Activated CD8-positive, alpha-beta T cell treated with anti-CD3 and anti-CD28 coated beads for 36 hours (primary cell): ENCODE measurements around the gene OR1I1. TPM values are rescaled to one million over a fixed set of nuclear protein-coding genes. Genes with fewer than 3 reads are reported as not detected.

Experiments
- ATAC-seq: fragments of 200-7000 bp; cut with Tn5 transposase; one replicate; pipeline ENCODE4 v1.10.0; 2021; ENCODE audit warnings: mild to moderate bottlenecking, moderate library complexity
- CTCF ChIA-PET: fragments of 350-600 bp; sonication (Branson Sonifier 250); formaldehyde crosslinking; loops from one replicate; lab custom pipeline; 2021; ENCODE audit warnings: antibody characterized with exemption; lab: Charles Lee
- POLR2A ChIA-PET: fragments of 350-600 bp; sonication (Branson Sonifier 250); formaldehyde crosslinking; loops from one replicate; lab custom pipeline; 2021; ENCODE audit warnings: antibody characterized with exemption; lab: Charles Lee
- DNase-seq: peaks from one replicate; pipeline ENCODE4 v3.0.0-alpha.2; 2020
- H3K27ac Mint-ChIP-seq: one replicate; pipeline ENCODE4 v1.8.0; 2021; ENCODE audit warnings: mild to moderate bottlenecking, mixed read lengths
- H3K27me3 Mint-ChIP-seq: one replicate; pipeline ENCODE4 v1.8.0; 2021; ENCODE audit warnings: mixed read lengths
- H3K36me3 Mint-ChIP-seq: one replicate; pipeline ENCODE4 v1.8.0; 2021; ENCODE audit warnings: low read depth, mixed read lengths
- H3K4me1 Mint-ChIP-seq: one replicate; pipeline ENCODE4 v1.8.0; 2021; ENCODE audit warnings: low read depth, mixed read lengths
- H3K4me3 Mint-ChIP-seq: one replicate; pipeline ENCODE4 v1.8.0; 2021; ENCODE audit warnings: mild to moderate bottlenecking, moderate library complexity, mixed read lengths
- H3K9me3 Mint-ChIP-seq: one replicate; pipeline ENCODE4 v1.8.0; 2021; ENCODE audit warnings: mixed read lengths
- intact Hi-C: fragments of 100-400 bp; cut with micrococcal nuclease; formaldehyde crosslinking; loops from one replicate; pipeline ENCODE4 v1.10.0; 2022
- total RNA-seq, 2 experiments: library from RNA; stranded (reverse); gene quantifications; one replicate each; pipeline ENCODE4 v1.2.3, GENCODE V29; 2021
- TF ChIP-seq, protein P1 (sequence below): fragments of 200-600 bp; IDR thresholded peaks from one replicate; pipeline ENCODE4 v1.8.0; 2022; ENCODE audit warnings: antibody characterized with exemption, mild to moderate bottlenecking

OR1I1 gene
- total RNA-seq, 2 experiments from 2014 or later, result not detected

DNA sequence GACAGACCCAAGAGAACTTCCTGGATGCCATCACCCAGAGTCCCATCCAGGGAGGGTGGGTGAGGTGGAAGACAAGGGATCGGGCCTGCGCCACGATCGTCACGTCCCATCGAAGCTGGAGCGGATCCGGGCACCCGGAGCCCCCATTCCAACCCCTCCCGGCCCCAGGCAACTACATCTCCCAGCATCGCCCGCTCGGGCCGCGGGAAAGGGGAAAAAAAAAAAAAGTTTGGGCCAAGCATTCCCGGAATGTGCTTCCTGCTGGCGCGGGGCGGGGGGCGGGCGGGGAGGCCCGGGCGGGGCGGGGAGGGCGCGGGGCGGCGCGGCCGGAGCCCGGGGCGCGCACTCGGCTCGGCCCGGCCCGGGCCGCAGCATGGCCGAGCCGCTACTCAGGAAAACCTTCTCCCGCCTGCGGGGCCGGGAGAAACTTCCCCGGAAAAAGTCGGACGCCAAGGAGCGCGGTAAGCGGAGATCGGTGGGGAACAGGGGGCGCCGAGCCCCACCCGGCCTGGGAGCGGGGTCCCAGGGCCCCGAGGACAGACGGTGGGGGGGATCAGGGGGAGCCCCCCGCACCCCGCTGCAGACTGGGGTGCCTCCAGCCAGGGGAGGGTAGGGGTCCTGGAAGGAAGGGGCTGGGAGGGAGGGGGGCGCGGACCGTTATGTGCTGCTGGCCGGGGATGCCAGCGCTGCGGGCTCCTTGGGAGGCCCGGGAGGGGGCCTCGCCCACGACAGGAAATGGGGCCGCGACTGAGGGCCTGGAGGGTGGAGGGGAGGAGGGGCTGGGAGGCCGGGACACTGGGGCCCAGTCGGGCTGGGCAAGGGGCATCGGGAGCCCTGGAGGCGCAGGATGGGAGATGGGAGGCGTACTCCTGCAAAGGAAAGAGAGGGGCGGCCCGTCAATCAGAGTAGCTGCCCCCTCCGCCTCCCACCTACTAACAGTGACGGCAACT is 25.3 kb downstream of the OR1I1 start, which contains the start of gene SYDE1:
TSS of gene SYDE1 (plus strand) at position 341 of the 950 bp plus-strand sequence. CDS start at position 374, 33 bp downstream.
- CTCF ChIA-PET, result interaction anchor here (1.0 to 2.3 kb wide), 4 partner anchors 15 to 73 kb away, joined by 3 to 11 read pairs (median 5); no protein-coding TSS in a partner anchor
- Mint-ChIP-seq H3K9me3 (peaks cover 21% of the 10 kb centered on the region), H3K4me3 (peak within 1 kb of the TSS; percentile 60), H3K4me1 (peaks cover 13% of the 10 kb centered on the region), H3K36me3 (peaks cover 3% of the 10 kb centered on the region), H3K27me3 (peaks cover 8% of the 10 kb centered on the region), H3K27ac (peak within 1 kb of the TSS; percentile 51)
- DNase-seq (peak; percentile 71), ATAC-seq (peak; percentile 89)
- TF ChIP-seq, protein P1, sequence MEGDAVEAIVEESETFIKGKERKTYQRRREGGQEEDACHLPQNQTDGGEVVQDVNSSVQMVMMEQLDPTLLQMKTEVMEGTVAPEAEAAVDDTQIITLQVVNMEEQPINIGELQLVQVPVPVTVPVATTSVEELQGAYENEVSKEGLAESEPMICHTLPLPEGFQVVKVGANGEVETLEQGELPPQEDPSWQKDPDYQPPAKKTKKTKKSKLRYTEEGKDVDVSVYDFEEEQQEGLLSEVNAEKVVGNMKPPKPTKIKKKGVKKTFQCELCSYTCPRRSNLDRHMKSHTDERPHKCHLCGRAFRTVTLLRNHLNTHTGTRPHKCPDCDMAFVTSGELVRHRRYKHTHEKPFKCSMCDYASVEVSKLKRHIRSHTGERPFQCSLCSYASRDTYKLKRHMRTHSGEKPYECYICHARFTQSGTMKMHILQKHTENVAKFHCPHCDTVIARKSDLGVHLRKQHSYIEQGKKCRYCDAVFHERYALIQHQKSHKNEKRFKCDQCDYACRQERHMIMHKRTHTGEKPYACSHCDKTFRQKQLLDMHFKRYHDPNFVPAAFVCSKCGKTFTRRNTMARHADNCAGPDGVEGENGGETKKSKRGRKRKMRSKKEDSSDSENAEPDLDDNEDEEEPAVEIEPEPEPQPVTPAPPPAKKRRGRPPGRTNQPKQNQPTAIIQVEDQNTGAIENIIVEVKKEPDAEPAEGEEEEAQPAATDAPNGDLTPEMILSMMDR, result no peak
- POLR2A ChIA-PET, result interaction anchor here (0.7 to 0.9 kb wide), 3 partner anchors 9 to 571 kb away, joined by 3 to 5 read pairs (median 3); no protein-coding TSS in a partner anchor
- intact Hi-C loops, result no loop called here

DNA sequence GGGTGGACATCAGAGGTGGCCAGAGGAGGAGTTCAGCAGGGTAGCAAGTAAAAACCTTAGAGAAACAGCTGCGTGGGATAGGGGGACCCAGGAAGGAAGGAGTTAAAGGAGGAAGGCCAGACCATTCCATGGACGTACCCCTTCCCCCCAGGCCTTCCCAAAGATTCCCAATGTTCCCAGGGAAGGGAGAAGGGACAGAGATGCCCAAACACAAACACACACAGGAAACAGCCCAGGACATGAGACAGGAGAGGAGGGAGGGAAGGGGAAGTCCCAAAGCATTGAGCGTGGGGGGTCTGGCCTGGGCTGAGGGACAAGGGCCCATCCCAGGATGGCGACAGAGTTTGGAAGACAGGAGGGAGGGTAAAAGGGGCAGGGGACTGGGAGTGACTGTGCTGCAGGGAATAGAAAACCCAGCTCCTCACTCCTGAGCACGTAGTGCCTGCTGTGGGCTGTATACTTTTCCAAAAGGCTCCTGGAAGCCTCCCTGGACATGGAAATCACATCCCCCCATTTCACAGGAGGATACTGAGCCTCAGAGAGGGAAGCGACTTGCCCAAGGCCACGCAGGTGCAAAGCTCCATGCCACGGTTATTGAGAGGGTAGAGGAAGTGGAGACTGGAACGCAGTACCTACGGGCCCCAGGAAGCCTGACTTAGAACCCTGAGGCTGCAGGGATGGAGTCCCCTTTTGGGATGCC is 26.3 kb downstream of the OR1I1 start:
- Mint-ChIP-seq H3K27me3 (peaks cover 8% of the 10 kb centered on the region), H3K4me1 (peaks cover 13% of the 10 kb centered on the region), H3K4me3 (peak overlapping the region; percentile 58), H3K27ac (peak overlapping the region; percentile 3), H3K9me3 (peaks cover 17% of the 10 kb centered on the region), H3K36me3 (peaks cover 4% of the 10 kb centered on the region)
- ATAC-seq (no peak), DNase-seq (no peak)
- POLR2A ChIA-PET, result interaction anchor here (0.9 to 1.8 kb wide), 2 partner anchors 10 to 17 kb away, joined by 5 to 6 read pairs; no protein-coding TSS in a partner anchor
- intact Hi-C loops, result no loop called here
- CTCF ChIA-PET, result interaction anchor here (2.3 to 2.5 kb wide), 2 partner anchors 8 to 16 kb away, joined by 6 to 11 read pairs; no protein-coding TSS in a partner anchor
- TF ChIP-seq, protein P1, result no peak

DNA sequence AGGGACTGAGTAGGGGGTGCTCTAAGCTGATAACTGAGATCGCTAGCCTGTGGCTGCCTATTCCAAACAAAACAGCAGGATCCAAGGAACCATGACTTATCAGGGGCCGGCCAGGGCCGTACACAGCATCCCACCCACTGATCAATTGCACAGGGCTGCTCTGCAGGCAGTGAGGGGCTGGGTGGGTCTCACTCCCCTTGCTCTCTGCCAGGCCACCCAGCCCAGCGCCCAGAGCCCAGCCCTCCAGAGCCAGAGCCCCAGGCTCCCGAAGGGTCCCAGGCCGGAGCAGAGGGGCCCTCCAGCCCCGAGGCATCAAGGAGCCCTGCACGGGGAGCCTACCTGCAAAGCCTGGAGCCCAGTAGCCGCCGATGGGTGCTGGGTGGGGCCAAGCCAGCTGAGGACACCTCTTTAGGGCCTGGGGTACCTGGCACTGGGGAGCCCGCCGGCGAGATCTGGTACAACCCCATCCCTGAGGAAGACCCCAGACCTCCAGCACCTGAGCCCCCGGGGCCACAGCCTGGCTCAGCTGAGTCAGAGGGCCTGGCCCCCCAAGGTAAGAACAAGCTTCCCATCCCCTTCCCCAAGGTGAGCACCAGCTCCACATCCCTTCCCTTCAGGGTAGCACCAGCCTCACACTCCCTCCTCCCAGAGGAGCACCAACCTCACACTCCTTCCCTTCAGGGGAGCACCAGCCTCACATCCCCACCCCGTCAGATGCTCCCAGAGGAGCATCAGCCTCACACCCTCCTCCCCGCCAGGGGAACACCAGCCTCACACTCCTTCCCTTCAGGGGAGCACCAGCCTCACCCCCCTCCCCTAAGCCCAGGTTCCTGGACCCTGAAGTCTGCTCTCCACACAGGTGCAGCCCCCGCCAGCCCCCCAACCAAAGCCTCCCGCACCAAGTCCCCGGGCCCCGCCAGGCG is 27.1 kb downstream of the OR1I1 start:
- Mint-ChIP-seq H3K4me1 (peaks cover 13% of the 10 kb centered on the region), H3K9me3 (peaks cover 12% of the 10 kb centered on the region), H3K27me3 (peaks cover 8% of the 10 kb centered on the region), H3K27ac (no peak overlapping the region), H3K4me3 (no peak overlapping the region), H3K36me3 (peaks cover 4% of the 10 kb centered on the region)
- intact Hi-C loops, result no loop called here
- no peak for DNase-seq
- no peak for ATAC-seq
- POLR2A ChIA-PET, result interaction anchor here (0.8 to 1.8 kb wide), 2 partner anchors 9 to 15 kb away, joined by 3 to 6 read pairs; no protein-coding TSS in a partner anchor
- TF ChIP-seq, protein P1, result no peak
- CTCF ChIA-PET, result interaction anchor here (2.2 to 2.5 kb wide), 3 partner anchors 9 to 17 kb away, joined by 6 to 11 read pairs (median 8); no protein-coding TSS in a partner anchor

DNA sequence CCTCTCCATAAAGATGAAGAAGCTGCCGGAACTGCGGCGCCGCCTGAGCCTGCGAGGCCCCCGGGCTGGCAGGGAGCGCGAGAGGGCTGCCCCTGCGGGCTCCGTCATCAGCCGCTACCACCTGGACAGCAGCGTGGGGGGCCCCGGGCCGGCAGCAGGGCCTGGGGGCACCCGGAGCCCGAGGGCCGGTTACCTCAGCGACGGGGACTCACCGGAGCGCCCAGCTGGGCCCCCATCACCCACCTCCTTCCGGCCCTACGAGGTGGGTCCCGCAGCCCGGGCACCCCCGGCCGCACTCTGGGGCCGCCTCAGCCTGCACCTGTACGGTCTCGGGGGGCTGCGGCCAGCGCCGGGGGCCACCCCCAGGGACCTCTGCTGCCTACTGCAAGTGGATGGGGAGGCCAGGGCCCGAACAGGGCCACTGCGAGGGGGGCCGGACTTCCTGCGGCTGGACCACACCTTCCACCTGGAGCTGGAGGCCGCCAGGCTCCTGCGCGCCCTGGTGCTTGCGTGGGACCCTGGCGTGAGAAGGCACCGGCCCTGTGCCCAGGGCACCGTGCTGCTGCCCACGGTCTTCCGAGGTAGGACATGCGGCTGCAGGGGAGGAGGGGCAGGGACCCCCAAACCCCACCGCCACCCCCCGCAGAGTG is 27.9 kb downstream of the OR1I1 start:
- DNase-seq, result no peak
- H3K9me3 Mint-ChIP-seq, result peaks cover 4% of the 10 kb centered on the region
- H3K4me1 Mint-ChIP-seq, result peaks cover 13% of the 10 kb centered on the region
- peaks cover 8% of the 10 kb centered on the region for H3K27me3 Mint-ChIP-seq
- peaks cover 8% of the 10 kb centered on the region for H3K36me3 Mint-ChIP-seq
- ATAC-seq, result no peak
- intact Hi-C loops, result no loop called here
- H3K27ac Mint-ChIP-seq, result no peak overlapping the region
- TF ChIP-seq, protein P1, result no peak
- POLR2A ChIA-PET, result interaction anchor here (0.8 to 1.8 kb wide), 2 partner anchors 9 to 14 kb away, joined by 3 to 6 read pairs; no protein-coding TSS in a partner anchor
- CTCF ChIA-PET, result interaction anchor here (0.8 to 2.5 kb wide), 4 partner anchors 8 to 17 kb away, joined by 4 to 11 read pairs (median 7); no protein-coding TSS in a partner anchor
- H3K4me3 Mint-ChIP-seq, result no peak overlapping the region
